HG02870 (cell line): ENCODE results near the gene KRT86.
"Not testable (repeated sequence)": the region's sequence is repeated elsewhere in the genome, so short reads cannot be mapped to it uniquely, and the experiment has no call there.

ENCODE experiments used
- ATAC-seq: cut with Tn5 transposase; IDR thresholded peaks from one replicate; pipeline ENCODE4 v1.9.1; 2021; ENCODE audit warnings: mild to moderate bottlenecking, moderate library complexity; ENCODE audit not compliant: unreplicated experiment

The KRT86 gene

DNA sequence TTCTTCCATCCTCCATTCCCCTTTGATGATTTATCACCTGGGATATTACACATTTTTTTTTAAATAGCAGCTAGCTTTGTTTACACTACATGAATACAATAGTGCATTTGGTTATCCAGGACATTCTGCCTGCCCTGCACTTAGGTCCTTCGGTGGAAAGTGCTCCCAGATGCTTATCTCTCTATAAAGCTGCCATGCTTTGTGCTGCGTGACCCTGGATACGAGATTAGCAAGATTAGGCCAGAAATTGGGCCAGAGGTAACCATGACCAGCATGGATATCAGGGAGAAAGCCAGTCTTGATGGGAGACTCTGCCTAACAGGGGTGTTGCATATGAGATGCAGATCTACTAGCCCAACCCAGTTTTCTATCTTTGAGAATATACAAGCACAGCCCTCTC is 58.9 kb downstream of the KRT86 start:
- no peak for ATAC-seq

- ATAC-seq: no peak
Measured at GRCh38 chr12:52334185-52334584, 59.7 kb downstream of the KRT86 start.

DNA sequence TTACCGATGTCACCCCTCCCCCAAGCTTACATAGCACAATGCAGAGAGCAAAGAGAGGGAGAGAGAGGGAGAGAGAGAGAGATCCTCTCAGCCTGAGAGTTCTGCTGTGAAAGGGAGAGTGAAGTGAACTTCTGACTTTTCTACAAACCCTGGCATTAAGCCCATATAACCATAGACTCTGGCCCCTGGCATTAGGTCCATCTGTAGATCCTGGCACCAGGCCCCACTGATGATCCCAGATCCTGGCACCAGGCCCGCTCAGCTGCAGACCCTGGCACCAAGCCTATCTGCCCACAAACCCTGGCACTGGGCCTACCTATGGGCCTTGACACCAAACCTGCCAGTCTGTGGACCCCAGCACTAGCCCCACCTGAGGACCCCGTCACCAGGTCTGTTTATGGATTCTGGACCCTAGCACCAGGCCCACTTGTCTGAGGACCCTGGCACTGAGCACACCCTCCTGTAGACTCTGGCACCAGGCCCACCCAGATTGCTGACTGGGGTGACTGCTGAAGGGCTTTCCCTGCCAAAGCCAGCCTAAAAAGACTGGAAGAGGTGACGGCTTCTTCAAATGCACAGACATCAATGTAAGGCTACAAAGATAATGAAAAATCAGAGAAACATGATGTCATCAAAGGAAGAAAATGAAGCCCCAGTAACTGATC is 61.3 kb downstream of the KRT86 start:
- no peak for ATAC-seq

GRCh38 chr12:52336641-52337040 is 62.2 kb downstream of the KRT86 start:
- no peak for ATAC-seq

DNA sequence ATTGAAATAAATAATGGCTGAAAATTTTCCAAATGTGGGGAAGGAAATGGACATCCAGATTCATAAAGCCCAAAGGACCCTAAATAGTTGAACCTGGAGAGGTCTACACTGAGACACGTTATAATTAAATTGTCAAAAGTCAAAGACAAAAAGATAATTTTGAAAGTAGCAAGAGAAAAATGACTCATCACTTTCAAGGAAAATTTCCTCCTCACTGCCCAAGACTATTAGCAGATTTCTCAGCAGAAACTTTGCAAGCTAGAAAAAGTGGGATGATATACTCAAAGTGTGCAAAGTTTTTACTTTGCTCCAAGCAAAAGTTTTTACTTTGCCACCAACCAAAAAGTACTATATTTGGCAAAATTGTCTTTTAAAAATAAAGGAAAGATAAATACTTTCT is 62.6 kb downstream of the KRT86 start:
- ATAC-seq: no peak

DNA sequence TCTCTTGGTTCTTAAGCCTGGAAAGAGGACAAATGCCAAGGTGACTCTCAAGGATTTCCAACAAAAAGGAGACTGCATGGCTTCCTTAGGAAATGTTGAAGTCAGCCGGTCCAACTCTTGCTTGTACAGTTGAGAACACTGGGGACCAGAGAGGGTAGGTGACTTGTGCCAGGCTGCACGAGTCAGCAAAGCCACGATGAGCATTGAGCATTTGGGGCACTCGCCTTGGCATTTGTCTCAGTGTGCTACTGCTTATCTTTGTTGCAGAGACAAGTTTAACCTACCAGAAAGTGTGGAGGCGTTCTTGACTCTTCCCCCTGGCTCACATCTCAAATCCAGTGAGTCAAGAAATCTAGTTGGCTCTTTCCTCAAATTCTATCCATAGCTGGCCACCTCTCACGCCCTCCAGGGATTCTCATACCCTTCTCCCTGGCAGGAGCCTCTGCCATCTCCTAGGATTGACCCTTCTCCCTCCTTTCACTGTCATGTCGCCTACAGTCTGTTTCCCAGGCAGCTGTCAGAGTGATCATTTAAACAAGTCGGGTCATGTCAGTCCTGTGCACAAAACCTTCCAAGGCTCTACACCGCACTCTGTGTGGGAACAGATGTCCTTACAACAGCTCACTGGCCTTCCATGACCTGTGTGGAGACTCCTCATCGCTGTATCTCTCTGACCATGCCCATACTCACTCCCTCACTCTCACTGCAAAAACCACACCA is 64.0 kb downstream of the KRT86 start:
- ATAC-seq: no peak

DNA sequence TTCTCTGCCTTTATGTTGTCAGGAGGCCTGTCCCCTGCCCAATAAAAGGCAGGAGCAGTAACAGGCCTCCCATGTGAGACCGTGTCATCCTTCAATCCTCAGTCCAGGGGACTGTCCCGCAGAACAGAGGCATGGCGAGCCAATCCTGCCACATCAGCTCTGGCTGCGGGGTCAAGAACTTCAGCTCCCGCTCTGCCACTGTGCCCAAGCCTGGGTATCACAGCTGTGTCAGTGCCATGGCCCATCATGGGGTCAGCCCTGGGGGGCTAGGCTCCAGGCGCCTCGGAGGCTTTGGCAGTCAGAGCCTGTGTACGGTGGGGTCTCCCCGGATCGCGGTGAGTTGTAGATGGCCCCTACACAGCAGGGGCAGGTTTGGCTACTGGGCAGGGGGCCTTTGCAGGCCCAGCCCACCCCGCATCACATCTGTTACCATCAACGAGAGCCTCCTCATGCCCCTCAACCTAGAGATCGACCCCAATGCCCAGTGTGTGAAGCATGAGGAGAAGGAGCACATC is 66.7 kb downstream of the KRT86 start:
- no peak for ATAC-seq

- ATAC-seq: no peak
Measured at GRCh38 chr12:52342781-52343490, 68.5 kb downstream of the KRT86 start.

GRCh38 chr12:52343550-52343949 is 69.1 kb downstream of the KRT86 start:
- ATAC-seq: no peak

- no peak for ATAC-seq
Measured at GRCh38 chr12:52344111-52344510, 69.7 kb downstream of the KRT86 start.

DNA sequence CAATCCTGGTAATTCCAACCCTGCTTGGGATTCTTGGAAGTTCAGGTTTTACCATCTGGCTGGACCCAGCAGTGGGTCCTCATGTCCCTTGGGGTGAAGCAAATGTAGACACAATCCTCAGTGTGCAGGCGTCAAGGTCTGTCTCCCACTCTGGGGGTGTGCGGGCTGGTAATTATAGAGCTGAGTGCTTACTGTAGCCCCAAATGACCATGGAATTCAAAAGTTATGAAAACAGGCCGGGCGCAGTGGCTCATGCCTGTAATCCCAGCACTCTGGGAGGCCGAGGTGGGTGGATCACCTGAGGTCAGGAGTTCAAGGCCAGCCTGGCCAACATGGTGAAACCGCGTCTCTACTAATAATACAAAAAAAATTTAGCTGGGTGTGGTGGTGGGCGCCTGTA is 70.6 kb downstream of the KRT86 start:
- not testable (repeated sequence) for ATAC-seq

DNA sequence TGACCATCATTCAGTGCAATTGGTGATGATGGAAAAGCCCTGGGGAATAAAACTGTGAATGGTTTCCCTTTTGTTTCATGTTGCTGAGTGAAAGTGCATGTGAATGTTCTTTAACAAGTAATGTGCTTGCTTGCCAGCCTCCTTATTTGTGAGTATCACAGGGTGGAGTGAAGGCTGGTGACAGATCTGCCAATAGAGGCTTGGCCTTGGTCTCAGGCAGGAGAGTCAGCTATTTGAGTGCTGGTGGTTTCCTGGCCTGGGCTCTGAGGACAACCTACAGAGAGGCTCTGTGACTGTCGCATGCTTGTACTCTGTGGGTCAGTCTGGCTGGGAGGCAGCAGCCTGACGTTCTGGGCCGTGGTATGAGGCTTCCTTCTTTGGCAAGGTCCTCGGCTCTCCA is 72.1 kb downstream of the KRT86 start:
- ATAC-seq: no peak

DNA sequence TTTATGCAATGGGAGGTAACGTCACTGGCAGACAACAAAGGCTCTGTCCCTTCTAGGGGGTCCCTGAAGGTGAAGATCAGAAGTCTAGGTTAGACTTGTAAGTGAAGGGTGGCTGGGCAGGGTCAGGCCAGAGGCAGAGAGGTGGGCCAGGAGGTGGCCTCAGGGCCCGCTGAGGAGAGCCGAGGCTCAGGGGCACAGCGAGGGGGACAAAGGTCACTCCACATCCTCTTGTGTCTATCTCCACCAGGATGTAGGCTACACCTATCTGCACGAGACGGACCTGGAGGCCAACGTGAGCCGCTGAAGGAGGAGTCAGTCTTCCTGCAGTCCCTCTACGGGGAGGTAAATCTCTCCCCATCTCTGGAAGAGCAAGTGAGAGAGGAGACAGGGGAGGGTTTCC is 72.6 kb downstream of the KRT86 start:
- no peak for ATAC-seq

DNA sequence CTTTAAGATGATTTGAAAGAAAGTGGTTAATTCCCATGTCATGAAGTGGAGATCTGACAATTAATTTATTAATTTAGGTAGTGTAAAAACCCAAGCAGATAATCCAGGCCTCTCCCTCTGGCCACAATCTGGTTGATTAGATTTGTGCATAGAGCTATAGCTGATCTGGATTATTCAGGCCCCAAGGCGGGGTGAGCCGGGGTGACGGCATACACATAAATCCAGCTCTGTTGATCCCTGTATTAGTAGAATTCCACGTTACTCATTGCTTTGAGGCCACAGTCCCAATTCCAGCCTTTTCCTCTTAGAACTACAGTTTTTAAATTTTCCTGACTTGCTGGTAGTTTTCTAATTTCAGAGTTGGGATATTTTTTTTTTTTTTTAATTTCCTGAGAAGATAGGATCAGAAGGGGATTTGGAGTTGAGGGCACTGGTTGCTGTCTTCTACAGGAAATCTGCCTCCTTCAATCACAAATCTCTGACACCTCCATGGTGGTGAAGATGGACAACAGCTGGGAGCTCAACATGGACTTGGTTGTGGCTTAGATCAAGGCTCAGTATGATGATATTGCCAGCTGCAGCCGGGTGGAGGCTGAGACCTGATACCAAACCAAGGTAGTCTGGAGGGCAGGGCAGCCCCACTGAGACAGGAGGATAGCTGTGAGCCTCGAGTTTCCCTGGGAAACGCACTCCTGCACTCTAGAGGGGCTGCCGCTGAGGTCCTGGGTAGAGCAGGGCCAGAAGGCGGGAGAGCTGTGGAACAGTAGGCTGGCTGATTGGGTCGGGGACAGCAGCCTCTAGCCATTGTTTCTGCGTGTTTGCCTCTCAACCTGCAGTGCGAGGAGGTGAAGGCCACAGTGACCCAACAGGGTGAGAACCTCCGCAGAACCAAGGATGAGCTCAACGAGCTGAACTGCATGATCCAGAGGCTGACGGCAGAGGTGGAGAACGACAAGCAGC is 73.4 kb downstream of the KRT86 start:
- no peak for ATAC-seq

DNA sequence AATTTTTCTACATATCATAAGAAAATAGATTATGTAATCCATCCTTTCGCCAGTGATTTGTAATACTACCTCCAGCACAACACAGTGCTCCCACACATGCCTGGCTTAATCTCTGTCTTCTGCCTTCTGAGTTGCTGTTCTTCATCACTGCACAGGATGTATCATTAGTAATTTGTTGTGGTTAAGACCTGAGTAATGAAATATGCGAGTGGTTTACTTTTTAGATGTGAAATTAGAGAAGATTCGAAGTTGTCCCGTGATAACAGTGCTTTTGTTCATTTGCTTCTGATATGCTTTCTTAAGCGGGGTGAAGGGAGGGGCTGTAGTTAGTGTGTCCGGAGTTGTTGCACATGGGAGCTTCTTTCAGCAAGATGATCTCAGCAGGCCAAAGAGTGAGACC is 74.8 kb downstream of the KRT86 start:
- ATAC-seq: no peak

DNA sequence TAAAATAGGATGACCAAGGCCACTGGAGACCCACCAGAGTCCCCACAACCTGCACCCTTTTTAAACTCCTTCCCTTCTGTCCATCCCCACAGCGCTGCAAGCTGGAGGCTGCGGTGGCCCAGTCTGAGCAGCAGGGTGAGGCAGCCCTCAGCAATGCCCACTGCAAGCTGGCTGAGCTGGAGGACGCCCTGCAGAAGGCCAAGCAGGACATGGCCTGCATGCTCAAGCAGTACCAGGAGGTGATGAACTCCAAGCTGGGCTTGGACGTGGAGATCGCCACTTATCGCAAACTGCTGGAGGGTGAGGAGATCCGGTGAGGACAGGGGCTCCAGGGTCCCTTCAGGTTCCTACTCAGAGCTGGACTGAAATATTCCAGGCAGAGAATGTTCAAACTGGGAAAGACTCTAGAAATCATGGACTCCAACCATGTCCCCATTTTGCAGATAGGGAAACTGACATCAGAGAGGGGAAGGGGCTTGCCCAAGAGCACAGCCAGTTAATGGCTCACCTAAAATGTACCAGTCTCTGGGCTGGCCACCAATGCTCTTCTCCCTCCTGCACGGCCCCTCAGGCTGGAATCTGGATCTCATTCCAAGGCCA is 75.7 kb downstream of the KRT86 start:
- no peak for ATAC-seq

DNA sequence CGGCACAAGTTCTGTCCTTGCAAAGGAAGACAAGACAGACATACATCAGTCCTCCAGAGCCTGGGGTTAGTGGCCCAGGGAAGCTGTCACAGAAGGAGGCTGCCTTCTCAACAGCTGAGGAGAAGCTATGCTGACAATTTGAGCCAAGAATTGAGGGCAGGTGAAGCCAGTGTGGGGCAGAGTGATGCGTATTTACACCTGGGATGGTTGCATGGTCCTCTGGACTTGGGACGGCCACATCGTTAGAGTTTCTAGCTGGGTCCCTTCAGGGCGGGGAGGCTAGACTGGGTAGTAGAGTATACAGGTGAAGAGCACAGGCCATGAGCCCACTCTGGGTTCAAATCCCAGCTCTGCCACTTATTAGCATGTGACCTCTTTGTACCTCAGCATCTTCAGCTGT is 76.3 kb downstream of the KRT86 start:
- no peak for ATAC-seq

DNA sequence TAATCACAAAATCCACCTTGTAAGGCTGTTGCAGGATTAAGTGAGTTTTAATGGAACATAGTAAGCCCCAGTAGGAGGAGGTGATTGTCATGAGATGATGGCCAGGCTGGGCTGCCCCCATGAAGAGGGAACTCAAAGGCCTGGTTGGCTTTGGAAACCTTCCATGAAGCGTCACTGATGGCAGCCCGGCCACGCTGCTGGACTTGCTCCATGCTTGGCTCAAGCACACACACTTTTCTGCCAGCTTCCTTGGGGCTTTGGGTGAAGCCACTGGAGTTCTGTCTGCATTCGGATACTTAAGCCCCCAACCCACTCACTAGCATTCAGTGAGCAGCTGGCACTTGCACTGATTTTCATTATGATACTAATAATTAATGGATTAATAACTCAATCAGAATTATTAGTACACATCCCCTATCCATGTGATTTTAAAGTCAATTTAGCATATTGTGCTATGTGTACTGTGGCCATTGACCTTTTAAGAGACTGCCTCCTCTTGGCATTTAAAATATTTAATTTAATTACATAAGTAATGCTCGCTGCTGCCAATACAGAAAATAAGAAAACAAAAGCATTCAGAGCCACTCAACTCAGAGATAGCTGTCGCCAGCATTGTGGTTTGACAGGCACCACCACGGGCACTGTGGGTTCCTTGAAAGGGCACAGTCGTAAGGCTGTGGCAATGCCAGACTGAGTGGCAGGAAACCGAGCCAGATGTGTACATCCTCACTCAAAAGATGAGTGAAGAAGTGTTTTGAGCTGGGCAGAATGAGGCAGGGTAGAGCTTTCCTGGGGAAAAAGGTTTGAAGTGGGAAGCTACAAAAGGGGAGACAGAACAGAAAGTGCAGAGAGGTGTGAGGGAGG is 77.0 kb downstream of the KRT86 start:
- no peak for ATAC-seq

DNA sequence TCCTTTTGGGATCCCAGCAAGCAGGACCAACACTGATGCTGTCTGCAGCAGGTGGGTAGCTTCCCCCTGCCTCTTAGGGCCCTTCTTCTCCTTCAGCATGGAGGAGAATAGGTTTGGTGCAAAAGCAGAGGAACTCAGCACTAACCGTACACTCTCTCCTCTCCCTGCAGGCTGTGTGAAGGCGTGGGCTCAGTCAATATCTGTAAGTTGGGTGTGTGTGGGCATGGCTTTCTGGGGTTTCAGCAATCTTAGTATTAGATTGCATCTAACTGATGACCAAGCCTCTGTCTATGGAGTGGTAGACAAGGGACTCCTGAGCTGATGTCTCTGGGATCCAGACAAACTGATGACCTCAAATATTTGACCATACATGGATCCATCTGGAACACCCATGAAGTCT is 78.5 kb downstream of the KRT86 start:
- no peak for ATAC-seq
